LNCaP clone FGC (cell line): ENCODE measurements around the gene SMARCA2.
A peak's percentile ranks its signal among the peaks of the same experiment; 100 is the strongest.

Experiments used
- DNase-seq: peaks from one replicate; pipeline ENCODE4 v3.0.0-alpha.2; 2011; ENCODE audit warnings: low read depth
- H3K4me3 ChIP-seq: 2 replicates; pipeline ENCODE4 v1.5.1; 2011; ENCODE audit warnings: mild to moderate bottlenecking, low read depth, low read length, control low read depth
- TF ChIP-seq, protein P1 (sequence below): IDR thresholded peaks from 2 replicates; pipeline ENCODE4 v1.5.1; 2012; ENCODE audit warnings: mild to moderate bottlenecking; ENCODE audit not compliant: control insufficient read depth, insufficient read depth; ENCODE audit errors: extremely low read depth

SMARCA2 gene

GRCh38 chr9:2132484-2133082, 117.4 kb downstream of the SMARCA2 start:
- TF ChIP-seq, protein P1, sequence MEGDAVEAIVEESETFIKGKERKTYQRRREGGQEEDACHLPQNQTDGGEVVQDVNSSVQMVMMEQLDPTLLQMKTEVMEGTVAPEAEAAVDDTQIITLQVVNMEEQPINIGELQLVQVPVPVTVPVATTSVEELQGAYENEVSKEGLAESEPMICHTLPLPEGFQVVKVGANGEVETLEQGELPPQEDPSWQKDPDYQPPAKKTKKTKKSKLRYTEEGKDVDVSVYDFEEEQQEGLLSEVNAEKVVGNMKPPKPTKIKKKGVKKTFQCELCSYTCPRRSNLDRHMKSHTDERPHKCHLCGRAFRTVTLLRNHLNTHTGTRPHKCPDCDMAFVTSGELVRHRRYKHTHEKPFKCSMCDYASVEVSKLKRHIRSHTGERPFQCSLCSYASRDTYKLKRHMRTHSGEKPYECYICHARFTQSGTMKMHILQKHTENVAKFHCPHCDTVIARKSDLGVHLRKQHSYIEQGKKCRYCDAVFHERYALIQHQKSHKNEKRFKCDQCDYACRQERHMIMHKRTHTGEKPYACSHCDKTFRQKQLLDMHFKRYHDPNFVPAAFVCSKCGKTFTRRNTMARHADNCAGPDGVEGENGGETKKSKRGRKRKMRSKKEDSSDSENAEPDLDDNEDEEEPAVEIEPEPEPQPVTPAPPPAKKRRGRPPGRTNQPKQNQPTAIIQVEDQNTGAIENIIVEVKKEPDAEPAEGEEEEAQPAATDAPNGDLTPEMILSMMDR = peak; percentile 49
- H3K4me3 ChIP-seq = no peak overlapping the region
- no peak for DNase-seq

GRCh38 chr9:2134391-2134790, 119.2 kb downstream of the SMARCA2 start:
- H3K4me3 ChIP-seq = no peak overlapping the region
- no peak for DNase-seq
- TF ChIP-seq, protein P1 = no peak

DNA sequence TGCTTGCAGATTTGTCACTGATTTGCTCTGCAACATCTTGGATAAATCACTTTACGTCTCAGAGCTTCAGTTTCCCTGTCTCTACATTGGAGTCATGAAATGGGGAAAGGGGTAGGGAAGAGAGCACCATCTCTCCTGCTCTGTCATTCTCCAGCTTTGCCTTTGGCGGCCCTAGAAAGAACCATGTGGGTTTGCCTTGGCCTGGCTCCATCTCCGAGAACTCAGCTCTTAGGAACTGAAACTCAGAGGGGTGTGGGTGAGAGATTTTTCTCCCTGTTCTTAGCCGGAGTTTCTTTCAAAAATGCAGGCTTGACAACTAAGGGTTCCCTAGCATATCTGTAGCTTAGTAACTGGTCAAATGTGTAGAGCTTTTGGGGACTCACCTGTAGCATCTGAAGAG, 123.5 kb downstream of the SMARCA2 start:
- no peak overlapping the region for H3K4me3 ChIP-seq
- no peak for DNase-seq
- TF ChIP-seq, protein P1 = no peak

DNA sequence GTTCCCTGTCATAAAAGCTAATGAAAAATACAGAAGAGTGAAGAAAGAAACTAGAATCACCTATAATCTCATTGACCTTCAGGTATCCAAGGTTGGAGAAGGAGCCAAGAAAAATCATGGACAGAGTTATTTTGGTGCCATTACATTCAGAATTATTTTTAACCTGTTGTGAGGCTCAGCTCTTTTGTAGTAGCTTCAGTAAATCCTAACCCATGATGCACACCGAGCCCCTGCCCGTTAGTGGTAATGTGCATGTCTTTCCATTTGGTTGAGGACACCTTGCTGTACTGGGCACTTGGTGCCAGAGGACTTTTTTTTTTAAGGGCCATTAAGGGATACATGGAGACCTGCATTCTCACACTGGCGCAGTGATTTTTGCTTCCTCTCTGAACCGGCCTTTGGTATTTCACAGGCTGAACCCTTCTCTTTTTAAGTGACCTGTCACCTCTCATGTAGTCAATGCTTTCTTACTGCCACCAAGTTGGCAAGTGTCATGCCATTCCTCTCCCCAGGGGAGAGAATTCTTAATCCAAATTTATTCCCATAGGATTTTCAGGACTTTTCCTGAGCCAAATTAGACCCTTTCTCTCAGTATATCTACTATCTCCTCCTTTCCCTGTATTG, 125.6 kb downstream of the SMARCA2 start:
- H3K4me3 ChIP-seq = no peak overlapping the region
- no peak for DNase-seq
- TF ChIP-seq, protein P1 = no peak

GRCh38 chr9:2142212-2142611, 127.1 kb downstream of the SMARCA2 start:
- DNase-seq = no peak
- H3K4me3 ChIP-seq = no peak overlapping the region
- TF ChIP-seq, protein P1 = no peak

DNA sequence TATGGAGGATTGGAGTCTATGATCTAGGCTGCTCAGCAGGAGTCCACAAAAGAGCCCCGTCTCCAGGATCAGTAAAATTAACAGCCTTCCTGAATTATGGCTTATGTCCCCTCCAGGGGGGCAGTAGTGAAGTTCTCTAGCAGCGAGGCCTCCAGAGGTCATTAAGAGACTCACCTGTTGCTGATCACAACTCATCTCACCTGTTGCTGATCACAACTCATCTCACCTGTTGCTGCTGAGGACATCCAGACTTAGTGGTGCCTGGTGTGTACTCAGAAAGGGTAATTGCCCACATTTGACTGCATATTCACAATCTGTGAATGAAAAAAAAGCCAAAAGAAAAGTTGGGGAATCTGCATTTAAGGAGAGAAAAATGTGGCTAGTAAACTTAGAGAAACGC, 129.5 kb downstream of the SMARCA2 start:
- no peak overlapping the region for H3K4me3 ChIP-seq
- DNase-seq = no peak
- TF ChIP-seq, protein P1 = no peak

- TF ChIP-seq, protein P1 = no peak
- H3K4me3 ChIP-seq = no peak overlapping the region
Observed at GRCh38 chr9:2145746-2146145, 130.6 kb downstream of the SMARCA2 start.

More at GRCh38 chr9:2145746-2146145, 130.6 kb downstream of the SMARCA2 start:
- no peak for DNase-seq
